HepG2 (cell line): ENCODE measurements around the gene TBC1D22A. TPM values are rescaled to one million over a fixed set of nuclear protein-coding genes. Genes with fewer than 3 reads are reported as not detected.

Experiments used
- ATAC-seq: fragments of 200-7000 bp; cut with Tn5 transposase; 3 replicates; pipeline ENCODE4 v1.9.1; 2020; ENCODE audit warnings: mild to moderate bottlenecking, moderate library complexity
- BruUV-seq: library from RNA; stranded (reverse); fragments of 400-500 nt; replicated peaks from 2 replicates; lab custom pipeline; 2021; lab: Mats Ljungman, UMichigan
- CTCF ChIA-PET: fragments of 300-600 bp; formaldehyde crosslinking; extraction: SDS; loops from one replicate; lab custom pipeline; 2021; ENCODE audit warnings: low total read pairs, inconsistent platforms, low intra/inter-chr PET ratio; lab: Yijun Ruan, JAX
- POLR2A ChIA-PET: fragments of 350-600 bp; sonication (Branson Sonifier 250); formaldehyde crosslinking; loops from one replicate; lab custom pipeline; 2020; ENCODE audit warnings: antibody characterized with exemption, inconsistent platforms; lab: Yijun Ruan, JAX
- DNase-seq: peaks from one replicate; pipeline ENCODE4 v3.0.0-alpha.2; 2015; ENCODE audit warnings: low spot score
- FAIRE-seq: peaks from 3 replicates; lab custom pipeline; 2011; peaks lifted over from hg19 to GRCh38; lab: Jason Lieb, UNC
- H2AFZ ChIP-seq: one replicate; pipeline ENCODE4 v1.6.1; 2011; ENCODE audit warnings: low read length, inconsistent platforms
- H3K27ac ChIP-seq: fragments of 300-600 bp; 3 replicates; pipeline ENCODE4 v1.8.0; 2011; ENCODE audit warnings: mixed run types, mild to moderate bottlenecking, mixed read lengths, low read length, inconsistent platforms; ENCODE audit not compliant: insufficient read depth; ENCODE audit errors: extremely low read length
- H3K27me3 ChIP-seq, 2 experiments: fragments of 200-600 bp in 1 of 2; 2 replicates in 1 of 2; 3 replicates in 1 of 2; pipeline versions ENCODE4 v1.6.0 to v1.8.0; 2011; ENCODE audit warnings: low read length in 2 of 2, mild to moderate bottlenecking in 2 of 2, moderate library complexity in 2 of 2, inconsistent platforms in 1 of 2; ENCODE audit not compliant: insufficient read depth in 2 of 2, control insufficient read depth in 1 of 2
- H3K36me3 ChIP-seq, 2 experiments: fragments of 200-600 bp in 1 of 2; replicated peaks in 1 of 2; 2 replicates in 1 of 2; 3 replicates in 1 of 2; pipeline versions ENCODE4 v1.5.1 to v1.8.0; 2011; ENCODE audit warnings: low read length in 2 of 2, inconsistent platforms in 1 of 2; ENCODE audit not compliant: insufficient read depth in 2 of 2, control insufficient read depth in 1 of 2
- H3K4me1 ChIP-seq: 2 replicates; pipeline ENCODE4 v1.5.1; 2012; ENCODE audit warnings: low read length, inconsistent platforms; ENCODE audit not compliant: insufficient read depth
- H3K4me2 ChIP-seq: 2 replicates; pipeline ENCODE4 v1.6.0; 2011; ENCODE audit warnings: low read depth, low read length, inconsistent platforms
- H3K4me3 ChIP-seq, 3 experiments: fragments of 200-600 bp in 1 of 3; sonication (generic), shearing (Covaris generic) in 1 of 3; replicated peaks in 1 of 3; 2 replicates each; pipeline ENCODE4 v1.5.1; 2011 to 2016; ENCODE audit warnings: low read length in 3 of 3, inconsistent platforms in 2 of 3, low read depth in 2 of 3, mild to moderate bottlenecking in 2 of 3, control low read depth in 1 of 3, mixed read lengths in 1 of 3; ENCODE audit not compliant: insufficient read depth in 1 of 3
- H3K79me2 ChIP-seq: one replicate; pipeline ENCODE4 v1.6.1; 2011; ENCODE audit warnings: low read length, inconsistent platforms; ENCODE audit not compliant: insufficient read depth
- H3K9ac ChIP-seq: 2 replicates; pipeline ENCODE4 v1.6.0; 2011; ENCODE audit warnings: mild to moderate bottlenecking, low read depth, low read length, inconsistent platforms; ENCODE audit not compliant: insufficient read depth
- H3K9me3 ChIP-seq: 2 replicates; pipeline ENCODE4 v1.5.1; 2012; ENCODE audit warnings: mild to moderate bottlenecking, low read length
- H4K20me1 ChIP-seq: 2 replicates; pipeline ENCODE4 v1.6.0; 2011; ENCODE audit warnings: inconsistent platforms, mild to moderate bottlenecking, low read length, moderate library complexity; ENCODE audit not compliant: insufficient read depth
- ATRX ChIP-seq: sonication (generic); formaldehyde crosslinking; IDR thresholded peaks from 2 replicates; pipeline ENCODE4 v1.4.0; 2020; ENCODE audit warnings: missing genetic modification reagents, borderline replicate concordance
- FOXA1 ChIP-seq, 2 experiments: fragments of 450-650 bp in 1 of 2; sonication (generic) in 1 of 2; formaldehyde crosslinking in 1 of 2; IDR thresholded peaks; 2 replicates each; pipeline versions ENCODE4 v1.4.0 to v1.6.1; 2016 to 2020; ENCODE audit warnings: missing genetic modification reagents in 1 of 2
- MXD3 ChIP-seq: IDR thresholded peaks from 2 replicates; pipeline ENCODE4 v1.6.1; 2016; ENCODE audit warnings: mild to moderate bottlenecking, missing biosample characterization, missing genetic modification reagents
- PHF5A ChIP-seq: IDR thresholded peaks from one replicate; pipeline ENCODE4 v1.6.1; 2018; ENCODE audit warnings: low read depth, missing genetic modification reagents; ENCODE audit not compliant: unreplicated experiment
- TCF7L2 ChIP-seq: IDR thresholded peaks from 2 replicates; pipeline ENCODE4 v1.6.1; 2011; ENCODE audit warnings: mild to moderate bottlenecking, low read depth, low read length, moderate library complexity
- ZNF3 ChIP-seq: IDR thresholded peaks from 2 replicates; pipeline ENCODE4 v1.7.0; 2017; ENCODE audit warnings: inconsistent platforms
- ZNF552 ChIP-seq: sonication (generic); formaldehyde crosslinking; IDR thresholded peaks from 2 replicates; pipeline ENCODE4 v1.9.0; 2022; ENCODE audit warnings: missing genetic modification reagents, mild to moderate bottlenecking, borderline replicate concordance
- WGBS: methylation state at CpG from one replicate; pipeline ENCODE4 v1.1.6; 2017; ENCODE audit warnings: low lambda C conversion rate; 5-methylcytosine and 5-hydroxymethylcytosine counted together
- in situ Hi-C: cut with HindIII; loops from 2 replicates; pipeline ENCODE4 v1.10.0; 2017; ENCODE audit warnings: low pct_unique_long_range_greater_than_20kb; ENCODE audit not compliant: extremely low pct_ligation_motif_present
- intact Hi-C: fragments of 100-400 bp; cut with micrococcal nuclease; formaldehyde crosslinking; loops from one replicate; pipeline ENCODE4 v1.10.0; 2022; ENCODE audit not compliant: unreplicated experiment
- polyA plus RNA-seq, 8 experiments: library from polyadenylated mRNA; depleted of rRNA in 3 of 8; stranded (reverse) in 7 of 8; unstranded in 1 of 8; fragments of >200 nt; fragmentation: Illumina TruSeq in 4 of 8; extraction: Trizol in 4 of 8; gene quantifications; 2 replicates each; pipeline versions ENCODE4 v1.2.1 to v1.2.3, GENCODE V29; 2011 to 2016; ENCODE audit warnings: low read depth in 4 of 8, missing spikeins in 1 of 8, mixed read lengths in 1 of 8; ENCODE audit not compliant: insufficient read depth in 1 of 8
- total RNA-seq, 5 experiments: library from RNA; depleted of rRNA; stranded (reverse); fragments of >200 nt; fragmentation: Illumina TruSeq; extraction: Trizol; gene quantifications; 2 replicates each; pipeline ENCODE4 v1.2.3, GENCODE V29; 2016; ENCODE audit warnings: low read depth in 1 of 5

TBC1D22A gene
- total and polyA plus RNA-seq, 2 of the 13 experiments (the other 11 are each of a cell fraction or from before 2014, with no cell fraction given): 17.3 to 18.0 TPM

DNA sequence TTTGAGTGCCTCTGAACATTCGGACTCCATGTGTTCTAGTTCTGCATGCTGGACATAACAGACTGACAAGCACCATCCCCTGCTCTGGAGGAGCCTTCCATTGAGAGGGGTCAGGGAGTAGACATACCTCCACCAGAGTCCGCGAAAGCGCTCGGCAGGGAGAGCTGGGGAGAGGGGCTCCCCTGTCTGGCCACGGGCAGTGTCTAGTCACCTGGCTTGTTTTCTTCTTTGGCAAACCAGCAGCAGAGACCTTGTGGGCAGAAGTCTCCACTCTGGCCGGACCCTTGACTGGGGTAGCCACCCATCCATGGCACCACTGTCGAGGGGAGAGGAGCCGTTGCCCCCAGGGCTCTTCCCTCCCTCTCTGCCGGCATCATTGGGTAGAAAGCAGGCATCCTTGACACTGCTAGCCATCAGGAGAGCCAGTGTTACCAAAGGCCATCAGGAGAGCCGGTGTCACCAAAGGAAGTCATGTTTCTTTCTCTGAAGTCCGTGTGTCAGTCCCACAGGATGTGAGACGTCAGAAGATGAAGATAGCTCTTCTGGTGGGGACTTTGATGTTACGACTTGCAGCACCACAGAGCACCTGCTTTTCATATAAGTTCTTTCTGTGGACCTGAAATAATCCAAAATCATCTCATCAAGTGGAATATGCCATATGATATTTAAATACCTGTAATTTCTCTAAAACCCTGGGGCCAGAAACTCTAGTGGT, 305.6 kb downstream of the TBC1D22A start:
- POLR2A ChIA-PET: no interaction called here
- Histone ChIP-seq H3K4me1 (no peaks in the 10 kb centered on the region), H2AFZ (no peak overlapping the region), H3K4me2 (no peak overlapping the region), H3K9ac (no peak overlapping the region), H3K27ac (no peak overlapping the region), H3K36me3 (0 out of 5 replicates have a peak, but pooled peaks cover 0 to 1% of the 10 kb centered on the region in 2 experiments), H3K79me2 (no peaks in the 10 kb centered on the region), H3K4me3 (no peak overlapping the region), H3K9me3 (no peaks in the 10 kb centered on the region), H4K20me1 (no peaks in the 10 kb centered on the region), H3K27me3 (no peaks in the 10 kb centered on the region)
- no peak for ATAC-seq
- intact Hi-C loops: no loop called here
- no peak for FAIRE-seq
- 99% methylated on average over 10 of the region's 14 CpGs for WGBS
- TF ChIP-seq MXD3 (CRISPR knock-in tag): no peak
- TF ChIP-seq ATRX (CRISPR knock-in tag): no peak
- TF ChIP-seq, all 625 proteins: peak for 0
- CTCF ChIA-PET: no interaction called here
- in situ Hi-C loops: no loop called here
- BruUV-seq: no TSS peak
- no peak for DNase-seq

GRCh38 chr22:47068626-47068996, 306.2 kb downstream of the TBC1D22A start:
- Histone ChIP-seq H3K4me1 (no peaks in the 10 kb centered on the region), H3K27ac (no peak overlapping the region), H3K9me3 (no peaks in the 10 kb centered on the region), H3K4me3 (no peak overlapping the region), H3K27me3 (no peaks in the 10 kb centered on the region), H3K4me2 (no peak overlapping the region), H3K79me2 (no peaks in the 10 kb centered on the region)
- CTCF ChIA-PET: no interaction called here
- FAIRE-seq (no peak), DNase-seq (no peak)
- no TSS peak for BruUV-seq
- POLR2A ChIA-PET: no interaction called here
- intact Hi-C loops: no loop called here
- TF ChIP-seq FOXA1 (IDR thresholded peaks at IDR 0.05) (no peak), FOXA1 (CRISPR knock-in tag; IDR thresholded peaks at IDR 0.05) (no peak), ZNF3 (CRISPR knock-in tag) (no peak), PHF5A (CRISPR knock-in tag) (no peak), ZNF552 (CRISPR knock-in tag) (no peak), TCF7L2 (no peak)
- TF ChIP-seq, all 625 proteins: peak for 0
- in situ Hi-C loops: no loop called here
- H3K36me3 ChIP-seq: 0 out of 5 replicates have a peak, but pooled peaks cover 0 to 1% of the 10 kb centered on the region in 2 experiments
- WGBS: 98% methylated on average over 5 of the region's 5 CpGs
- ATAC-seq: no peak
- no peak overlapping the region for H3K9ac ChIP-seq
- H4K20me1 ChIP-seq: no peaks in the 10 kb centered on the region
- H2AFZ ChIP-seq: no peak overlapping the region
